MG63 (cell line): ENCODE measurements around the gene AR. TPM values are rescaled to one million over a fixed set of nuclear protein-coding genes. Genes with fewer than 3 reads are reported as not detected.
"Not testable (repeated sequence)": the region's sequence is repeated elsewhere in the genome, so short reads cannot be mapped to it uniquely, and the experiment has no call there.

Experiments used
- DNase-seq: peaks from one replicate; pipeline ENCODE4 v3.0.0-alpha.2; 2020
- H3K27me3 ChIP-seq: fragments of 250-450 bp; sonication (Bioruptor Pico); 2 replicates; pipeline ENCODE4 v1.5.1; 2020; ENCODE audit warnings: mild to moderate bottlenecking, moderate library complexity
- H3K36me3 ChIP-seq: fragments of 250-450 bp; sonication (Bioruptor Pico); 2 replicates; pipeline ENCODE4 v1.5.1; 2020; ENCODE audit warnings: mild to moderate bottlenecking, moderate library complexity
- H3K4me3 ChIP-seq: fragments of 250-450 bp; sonication (Bioruptor Pico); 2 replicates; pipeline ENCODE4 v1.5.1; 2020; ENCODE audit warnings: mild to moderate bottlenecking, moderate library complexity
- H3K9me3 ChIP-seq: fragments of 250-450 bp; sonication (Bioruptor Pico); 2 replicates; pipeline ENCODE4 v1.5.1; 2020; ENCODE audit warnings: mild to moderate bottlenecking, moderate library complexity
- total RNA-seq: library from RNA; depleted of rRNA; stranded (reverse); fragments of >200 nt; shearing (Covaris generic); gene quantifications from 2 replicates; pipeline ENCODE4 v1.2.3, GENCODE V29; 2014; ENCODE audit warnings: low replicate concordance

Gene AR
- total RNA-seq, 1 experiment from 2014 or later: 1.2 TPM

DNA sequence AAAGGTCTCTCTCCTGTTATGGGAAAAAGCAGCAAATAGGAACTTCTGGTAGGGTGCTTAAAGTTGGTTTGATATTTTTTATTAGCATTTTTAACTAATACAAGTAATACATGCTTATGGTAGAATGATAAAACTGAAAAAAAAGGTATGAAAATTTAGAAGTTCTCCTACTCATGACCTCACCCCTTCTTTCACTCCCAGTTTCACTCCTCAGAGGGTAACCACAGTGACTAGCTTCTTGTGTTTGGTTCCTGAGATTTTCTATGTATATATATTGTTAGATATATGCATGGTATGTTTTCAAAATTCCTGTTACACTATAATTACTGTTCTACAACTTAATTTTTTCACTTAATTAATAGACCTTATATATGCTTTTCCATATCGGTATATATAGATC, 66.5 kb downstream of the AR start:
- H3K27me3 ChIP-seq: no peaks in the 10 kb centered on the region
- DNase-seq: no peak
- H3K36me3 ChIP-seq: no peaks in the 10 kb centered on the region
- H3K9me3 ChIP-seq: 0 out of 2 replicates have a peak, but pooled peaks cover under 1% of the 10 kb centered on the region
- no peak overlapping the region for H3K4me3 ChIP-seq

- Histone ChIP-seq H3K27me3 (no peaks in the 10 kb centered on the region), H3K36me3 (no peaks in the 10 kb centered on the region), H3K4me3 (no peak overlapping the region), H3K9me3 (0 out of 2 replicates have a peak, but pooled peaks cover 2% of the 10 kb centered on the region)
- peak; percentile 41 for DNase-seq
Measured at GRCh38 chrX:67612231-67612630, 68.4 kb downstream of the AR start.

GRCh38 chrX:67613366-67613765, 69.5 kb downstream of the AR start:
- Histone ChIP-seq H3K36me3 (no peaks in the 10 kb centered on the region), H3K27me3 (no peaks in the 10 kb centered on the region), H3K9me3 (0 out of 2 replicates have a peak, but pooled peaks cover 2% of the 10 kb centered on the region), H3K4me3 (no peak overlapping the region)
- no peak for DNase-seq

DNA sequence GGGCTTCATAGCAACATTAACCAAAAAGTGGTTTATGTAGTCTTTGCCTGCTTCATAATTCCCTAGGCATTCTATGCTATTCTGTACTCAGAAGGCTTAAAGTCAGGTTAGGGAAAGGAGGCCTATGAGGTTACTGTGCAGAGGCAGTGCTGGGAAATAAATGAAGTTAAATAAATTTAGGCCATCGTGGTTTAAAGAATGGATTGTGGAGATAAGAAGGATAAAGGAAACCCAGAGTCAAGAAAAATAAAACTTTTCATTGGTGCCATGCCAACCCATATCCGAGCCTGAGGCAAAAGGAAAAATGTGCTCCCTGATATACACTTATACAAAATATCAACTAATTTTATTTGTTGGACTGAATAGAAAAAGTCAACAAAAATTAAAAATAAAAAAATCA, 70.2 kb downstream of the AR start:
- no peak for DNase-seq
- no peaks in the 10 kb centered on the region for H3K36me3 ChIP-seq
- no peak overlapping the region for H3K4me3 ChIP-seq
- 0 out of 2 replicates have a peak, but pooled peaks cover 2% of the 10 kb centered on the region for H3K9me3 ChIP-seq
- H3K27me3 ChIP-seq: no peaks in the 10 kb centered on the region

- H3K4me3 ChIP-seq: no peak overlapping the region
- 0 out of 2 replicates have a peak, but pooled peaks cover 2% of the 10 kb centered on the region for H3K9me3 ChIP-seq
- no peaks in the 10 kb centered on the region for H3K27me3 ChIP-seq
- DNase-seq: no peak
- no peaks in the 10 kb centered on the region for H3K36me3 ChIP-seq
Measured at GRCh38 chrX:67614423-67614822, 70.6 kb downstream of the AR start.

GRCh38 chrX:67619253-67619652, 75.4 kb downstream of the AR start:
- DNase-seq: peak; percentile 9
- Histone ChIP-seq H3K27me3 (no peaks in the 10 kb centered on the region), H3K9me3 (0 out of 2 replicates have a peak, but pooled peaks cover 2% of the 10 kb centered on the region), H3K36me3 (no peaks in the 10 kb centered on the region), H3K4me3 (no peak overlapping the region)

DNA sequence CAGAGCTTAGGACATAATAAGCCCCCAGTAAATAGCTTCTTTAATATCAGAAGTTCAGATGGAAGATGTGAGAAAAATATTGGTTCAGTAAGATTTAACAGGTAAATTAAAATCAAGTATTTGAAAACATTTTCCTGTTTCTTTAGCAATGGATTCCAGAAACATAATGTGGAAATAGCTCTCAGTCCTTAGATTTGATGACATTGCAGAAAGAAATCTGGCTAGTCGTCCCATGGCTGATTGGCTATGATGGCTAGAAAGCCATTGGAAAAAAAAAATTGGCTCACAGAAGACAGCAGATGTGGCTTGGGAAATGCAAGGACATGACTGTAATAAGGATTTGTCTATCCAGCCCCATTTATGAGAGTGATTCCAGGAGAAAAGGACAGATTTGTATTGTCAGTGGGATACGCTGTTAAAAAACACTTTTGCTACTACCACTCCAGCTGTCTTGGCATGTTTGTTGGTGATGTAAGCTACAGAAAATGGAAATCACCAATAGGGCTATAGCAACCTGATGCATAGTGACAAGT, 78.3 kb downstream of the AR start:
- no peaks in the 10 kb centered on the region for H3K36me3 ChIP-seq
- no peak overlapping the region for H3K4me3 ChIP-seq
- no peak for DNase-seq
- no peaks in the 10 kb centered on the region for H3K27me3 ChIP-seq
- no peaks in the 10 kb centered on the region for H3K9me3 ChIP-seq

GRCh38 chrX:67624325-67624724, 80.5 kb downstream of the AR start:
- DNase-seq: no peak
- no peaks in the 10 kb centered on the region for H3K9me3 ChIP-seq
- no peak overlapping the region for H3K4me3 ChIP-seq
- H3K27me3 ChIP-seq: no peaks in the 10 kb centered on the region
- no peaks in the 10 kb centered on the region for H3K36me3 ChIP-seq

DNA sequence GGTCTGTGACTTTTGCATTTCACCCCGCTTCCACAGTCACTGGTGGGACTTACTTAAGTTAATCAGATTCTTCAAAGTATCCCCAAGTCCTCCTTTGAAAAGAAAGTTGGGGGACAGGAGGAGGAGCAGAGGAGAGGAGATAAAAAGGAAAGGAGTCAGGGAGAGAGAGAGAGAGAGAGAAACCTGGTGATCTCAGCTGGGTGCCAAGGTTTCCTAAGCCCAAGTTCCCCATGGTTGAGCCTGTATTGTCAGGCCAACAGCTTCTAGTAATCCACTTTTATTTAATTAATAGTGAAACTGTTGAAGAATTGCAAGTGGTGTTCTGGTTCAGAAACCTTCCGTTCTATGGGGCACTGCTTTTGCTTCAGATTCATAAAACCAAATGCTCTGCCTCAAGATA, 91.6 kb downstream of the AR start:
- Histone ChIP-seq H3K36me3 (no peaks in the 10 kb centered on the region), H3K27me3 (no peaks in the 10 kb centered on the region), H3K9me3 (no peaks in the 10 kb centered on the region), H3K4me3 (no peak overlapping the region)
- DNase-seq: no peak

DNA sequence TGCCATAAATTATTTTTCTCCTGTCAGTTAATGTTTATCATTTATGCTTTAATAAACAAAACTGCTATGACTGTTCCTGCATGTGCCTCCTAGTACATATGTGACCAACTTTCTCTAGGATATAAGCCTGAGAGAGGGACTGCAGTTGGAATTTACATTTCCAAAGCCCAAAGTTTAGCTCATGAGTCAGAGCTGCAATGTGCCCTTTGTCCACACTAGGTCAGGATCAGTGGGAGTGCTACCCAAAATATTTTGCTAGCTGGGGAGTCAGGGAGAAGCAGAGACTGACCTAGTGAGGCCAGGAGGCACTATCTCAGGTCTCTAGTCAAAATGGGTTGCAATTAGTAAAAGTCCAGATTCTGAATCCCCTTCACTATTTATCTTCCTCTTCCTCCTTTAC, 92.7 kb downstream of the AR start:
- H3K4me3 ChIP-seq: no peak overlapping the region
- no peaks in the 10 kb centered on the region for H3K9me3 ChIP-seq
- H3K36me3 ChIP-seq: no peaks in the 10 kb centered on the region
- DNase-seq: no peak
- H3K27me3 ChIP-seq: no peaks in the 10 kb centered on the region

- H3K4me3 ChIP-seq, H3K9me3 ChIP-seq, H3K27me3 ChIP-seq, H3K36me3 ChIP-seq, DNase-seq: not testable (repeated sequence)
Measured at GRCh38 chrX:67637293-67637692, 93.5 kb downstream of the AR start.

DNA sequence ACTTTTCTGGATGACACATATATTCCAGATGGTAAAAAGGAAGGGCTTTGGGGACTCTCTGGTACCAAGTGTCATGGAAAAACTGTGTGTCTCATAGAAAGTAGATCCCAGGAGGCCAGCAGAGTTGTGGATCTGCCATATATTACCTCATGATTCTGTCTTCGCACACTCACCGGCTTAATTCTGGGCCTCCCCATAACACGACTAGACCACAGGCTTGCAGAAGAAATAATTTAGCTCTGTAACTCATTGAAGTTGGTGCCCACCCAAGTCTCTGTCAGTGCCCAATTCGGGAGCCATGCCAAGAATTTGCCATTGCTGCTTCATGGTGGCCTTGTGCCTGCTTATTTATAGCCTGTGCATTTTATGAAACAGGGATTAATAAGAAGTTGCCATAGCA, 104.5 kb downstream of the AR start:
- no peak for DNase-seq
- no peaks in the 10 kb centered on the region for H3K9me3 ChIP-seq
- H3K36me3 ChIP-seq: no peaks in the 10 kb centered on the region

DNA sequence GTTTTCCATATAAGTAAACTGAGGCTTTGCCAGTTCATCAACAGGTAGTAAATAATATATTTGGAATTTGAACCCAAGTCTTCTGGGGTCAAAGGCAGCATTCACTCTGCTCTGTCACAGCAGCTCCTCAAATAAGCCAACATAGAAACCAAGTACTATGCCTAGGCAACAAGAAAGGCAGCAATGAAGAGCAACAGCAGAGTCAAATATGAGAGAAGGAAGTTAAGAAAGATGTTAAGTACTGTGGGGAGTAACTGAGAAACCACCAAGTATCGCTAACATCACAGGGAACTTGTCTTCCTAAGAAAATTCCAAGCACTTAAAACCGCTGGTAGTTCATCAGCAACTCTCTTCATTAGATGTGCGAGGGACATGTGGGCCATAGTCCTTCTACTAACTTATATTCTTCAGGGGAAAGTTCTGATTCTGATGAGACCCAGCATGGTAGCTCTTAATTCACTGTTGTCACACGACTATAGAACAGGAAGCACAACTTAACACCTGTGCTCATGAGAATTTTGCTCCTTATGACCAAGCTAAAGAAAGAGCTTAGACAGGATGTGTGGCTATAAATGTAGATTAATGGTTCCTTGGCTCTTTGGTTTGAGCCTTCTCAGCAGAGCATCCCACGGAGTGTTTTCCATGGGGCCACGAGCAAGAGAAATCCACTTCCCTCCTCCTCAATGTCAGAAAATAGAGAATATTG, 107.8 kb downstream of the AR start:
- Histone ChIP-seq H3K4me3 (no peak overlapping the region), H3K36me3 (no peaks in the 10 kb centered on the region), H3K9me3 (no peaks in the 10 kb centered on the region), H3K27me3 (no peaks in the 10 kb centered on the region)
- DNase-seq: no peak

More for the DNA sequence above, 104.5 kb downstream of the AR start:
- no peak overlapping the region for H3K4me3 ChIP-seq
- H3K27me3 ChIP-seq: no peaks in the 10 kb centered on the region

DNA sequence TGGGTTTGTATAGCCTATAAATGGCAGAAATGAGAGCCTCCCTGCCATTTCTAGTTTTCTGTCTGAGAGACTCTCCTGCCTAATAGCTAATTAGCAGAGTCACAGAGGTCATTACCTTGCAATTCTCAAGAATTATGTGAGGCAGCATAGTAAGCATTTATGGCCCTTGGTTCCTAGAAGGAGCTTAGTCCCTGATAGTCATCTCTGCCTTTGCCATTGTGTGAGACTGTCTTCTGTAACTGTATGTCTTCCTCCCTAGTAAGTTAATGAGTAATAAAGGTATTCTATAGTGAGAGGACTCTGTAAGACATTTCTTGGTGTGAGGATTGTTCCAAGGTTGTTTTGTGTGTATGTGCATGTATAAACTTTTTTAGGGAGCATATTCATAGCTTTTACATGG, 108.7 kb downstream of the AR start:
- Histone ChIP-seq H3K27me3 (no peaks in the 10 kb centered on the region), H3K4me3 (no peak overlapping the region), H3K9me3 (no peaks in the 10 kb centered on the region), H3K36me3 (no peaks in the 10 kb centered on the region)
- DNase-seq: no peak

DNA sequence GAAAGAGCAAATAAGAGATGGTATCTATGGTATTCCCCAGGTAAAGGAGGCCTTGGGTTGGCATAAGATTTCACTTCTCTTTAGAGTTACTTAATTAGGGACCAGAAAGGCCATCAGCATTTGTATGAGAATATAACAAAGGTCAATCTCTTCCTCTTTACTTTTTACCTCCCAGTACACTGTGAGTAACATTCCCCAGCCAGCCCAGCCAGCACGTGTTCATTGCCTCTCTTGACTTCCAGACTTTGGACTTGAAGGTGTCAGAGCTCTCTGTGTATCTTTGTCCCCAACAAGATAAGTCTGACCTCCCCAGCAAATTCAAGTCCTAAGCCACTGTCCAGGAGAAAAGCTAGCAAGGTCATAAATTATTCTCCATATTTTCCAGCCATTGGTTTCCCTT, 110.5 kb downstream of the AR start:
- H3K9me3 ChIP-seq: no peaks in the 10 kb centered on the region
- no peaks in the 10 kb centered on the region for H3K36me3 ChIP-seq
- H3K4me3 ChIP-seq: no peak overlapping the region
- H3K27me3 ChIP-seq: no peaks in the 10 kb centered on the region
- DNase-seq: no peak

GRCh38 chrX:67665583-67665982, 121.8 kb downstream of the AR start:
- H3K9me3 ChIP-seq: no peaks in the 10 kb centered on the region
- H3K4me3 ChIP-seq: no peak overlapping the region
- no peaks in the 10 kb centered on the region for H3K36me3 ChIP-seq
- H3K27me3 ChIP-seq: no peaks in the 10 kb centered on the region
- no peak for DNase-seq

- not testable (repeated sequence) for H3K36me3 ChIP-seq, H3K4me3 ChIP-seq, DNase-seq, H3K27me3 ChIP-seq, H3K9me3 ChIP-seq
Measured at GRCh38 chrX:67670717-67671116, 126.9 kb downstream of the AR start.

DNA sequence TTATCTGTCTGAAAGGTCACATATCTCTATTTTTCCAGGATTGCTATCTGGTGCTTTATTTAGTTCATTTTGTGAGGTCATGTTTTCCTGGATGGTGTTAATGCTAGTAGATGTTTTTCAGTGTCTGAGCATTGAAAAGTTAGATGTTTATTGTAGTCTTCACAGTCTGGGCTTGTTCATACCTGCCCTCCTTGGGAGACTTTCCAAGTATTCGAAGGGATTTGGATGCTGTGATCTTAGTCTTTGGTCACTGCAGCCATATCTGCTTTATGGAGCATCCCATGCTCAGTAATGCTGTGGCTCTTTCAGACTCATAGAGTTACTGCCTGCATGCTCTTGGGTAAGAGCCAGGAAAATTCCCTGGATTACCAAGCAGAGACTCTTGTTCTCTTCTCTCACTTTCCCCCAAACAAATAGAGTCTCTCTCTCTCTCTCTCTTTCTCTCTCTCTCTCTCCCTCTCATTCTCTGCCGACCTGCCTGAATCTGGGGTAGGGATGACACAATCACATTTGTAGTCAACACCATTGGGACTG, 130.0 kb downstream of the AR start:
- Histone ChIP-seq H3K4me3 (no peak overlapping the region), H3K9me3 (no peaks in the 10 kb centered on the region), H3K27me3 (no peaks in the 10 kb centered on the region), H3K36me3 (no peaks in the 10 kb centered on the region)
- DNase-seq: no peak
